Upper lobe of right lung (tissue), 1 donor: Measurements from ENCODE around the gene LSM5. TPM values are rescaled to one million over a fixed set of nuclear protein-coding genes. Genes with fewer than 3 reads are reported as not detected.
"Not testable (repeated sequence)": the region's sequence is repeated elsewhere in the genome, so short reads cannot be mapped to it uniquely, and the experiment has no call there.

ENCODE experiments used
- ATAC-seq: fragments of 200-7000 bp; cut with Tn5 transposase; one replicate; pipeline ENCODE4 v1.9.1; 2020; ENCODE audit warnings: mild to moderate bottlenecking, moderate library complexity
- DNase-seq: peaks from one replicate; pipeline ENCODE4 v3.0.0-alpha.2; 2020
- H3K27ac ChIP-seq: fragments of 200-600 bp; one replicate; pipeline ENCODE4 v1.8.0; 2022
- H3K27me3 ChIP-seq: fragments of 200-600 bp; one replicate; pipeline ENCODE4 v1.8.0; 2022; ENCODE audit warnings: mild to moderate bottlenecking
- H3K36me3 ChIP-seq: fragments of 200-600 bp; one replicate; pipeline ENCODE4 v1.8.0; 2022
- H3K4me1 ChIP-seq: fragments of 200-600 bp; one replicate; pipeline ENCODE4 v1.8.0; 2022
- H3K4me3 ChIP-seq: fragments of 200-600 bp; one replicate; pipeline ENCODE4 v1.8.0; 2022; ENCODE audit warnings: mild to moderate bottlenecking
- H3K9me3 ChIP-seq: fragments of 200-600 bp; one replicate; pipeline ENCODE4 v1.8.0; 2022
- CTCF ChIP-seq: fragments of 200-600 bp; IDR thresholded peaks from one replicate; pipeline ENCODE4 v1.8.0; 2022; ENCODE audit warnings: antibody characterized with exemption
- intact Hi-C: fragments of 100-400 bp; cut with DNase I; formaldehyde crosslinking; loops from one replicate; pipeline ENCODE4 v1.11.0; 2022
- total RNA-seq: library from RNA; stranded (reverse); fragmentation: NEBNext Ultra II Directional; extraction: Animal tissue kit (Norgen Biotek cat#: 25700); gene quantifications from one replicate; pipeline ENCODE4 v1.2.1, GENCODE V29; 2021
- donor health status: DM: no; HTN: yes; CAD: no; lungs with severe emphysema.

The LSM5 gene
- total RNA-seq, 1 donor from 2014 or later, result 29.1 TPM

GRCh38 chr7:32506266-32507054 lies 16.3 kb upstream of the LSM5 start:
- H3K27me3 ChIP-seq, result no peaks in the 10 kb centered on the region
- TF ChIP-seq CTCF, result no peak
- intact Hi-C loops, result no loop called here
- no peak overlapping the region for H3K4me3 ChIP-seq
- H3K27ac ChIP-seq, result no peak overlapping the region
- no peak for ATAC-seq
- no peaks in the 10 kb centered on the region for H3K9me3 ChIP-seq
- DNase-seq, result no peak
- H3K36me3 ChIP-seq, result no peaks in the 10 kb centered on the region
- H3K4me1 ChIP-seq, result peaks cover 14% of the 10 kb centered on the region

GRCh38 chr7:32502728-32503127 lies 12.5 kb upstream of the LSM5 start:
- Histone ChIP-seq H3K27me3 (no peaks in the 10 kb centered on the region), H3K27ac (no peak overlapping the region), H3K4me1 (peaks cover 24% of the 10 kb centered on the region), H3K4me3 (no peak overlapping the region), H3K36me3 (peaks cover 2% of the 10 kb centered on the region), H3K9me3 (no peaks in the 10 kb centered on the region)
- DNase-seq (no peak), ATAC-seq (no peak)
- intact Hi-C loops, result no loop called here
- no peak for TF ChIP-seq CTCF

- H3K27me3 ChIP-seq, result no peaks in the 10 kb centered on the region
- TF ChIP-seq CTCF, result no peak
- no peak overlapping the region for H3K4me3 ChIP-seq
- peaks cover 24% of the 10 kb centered on the region for H3K4me1 ChIP-seq
- H3K36me3 ChIP-seq, result peaks cover 5% of the 10 kb centered on the region
- ATAC-seq (no peak), DNase-seq (no peak)
- H3K27ac ChIP-seq, result peak overlapping the region; percentile 39
- intact Hi-C loops, result no loop called here
- no peaks in the 10 kb centered on the region for H3K9me3 ChIP-seq
These were observed 11.3 kb upstream of the LSM5 start for GRCh38 chr7:32501522-32501921.

GRCh38 chr7:32500922-32501341 lies 10.8 kb upstream of the LSM5 start:
- peak; percentile 67 for ATAC-seq
- H3K36me3 ChIP-seq, result peaks cover 5% of the 10 kb centered on the region
- no peak overlapping the region for H3K4me3 ChIP-seq
- H3K9me3 ChIP-seq, result no peaks in the 10 kb centered on the region
- intact Hi-C loops, result no loop called here
- TF ChIP-seq CTCF, result no peak
- no peaks in the 10 kb centered on the region for H3K27me3 ChIP-seq
- H3K4me1 ChIP-seq, result peaks cover 26% of the 10 kb centered on the region
- DNase-seq, result no peak
- peak overlapping the region; percentile 39 for H3K27ac ChIP-seq

- H3K4me3 ChIP-seq, intact Hi-C loops, ATAC-seq, H3K9me3 ChIP-seq, DNase-seq, H3K36me3 ChIP-seq, H3K27me3 ChIP-seq, H3K27ac ChIP-seq: not testable (repeated sequence)
- peaks cover 26% of the 10 kb centered on the region for H3K4me1 ChIP-seq
These were observed 10.0 kb upstream of the LSM5 start for GRCh38 chr7:32500216-32500615.

GRCh38 chr7:32499755-32500154 lies 9.6 kb upstream of the LSM5 start:
- DNase-seq, H3K27ac ChIP-seq, H3K27me3 ChIP-seq, ATAC-seq, intact Hi-C loops, H3K36me3 ChIP-seq, H3K4me3 ChIP-seq, H3K9me3 ChIP-seq: not testable (repeated sequence)
- peaks cover 26% of the 10 kb centered on the region for H3K4me1 ChIP-seq
